K562 (cell line): ENCODE measurements around the gene ALKBH7. TPM values are rescaled to one million over a fixed set of nuclear protein-coding genes. Genes with fewer than 3 reads are reported as not detected.
A peak's percentile ranks its signal among the peaks of the same experiment; 100 is the strongest.

Experiments used
- ADNP ChIP-seq: fragments of 200-800 bp; sonication (Bioruptor generic); IDR thresholded peaks from 2 replicates; pipeline ENCODE4 v1.6.1; 2016; ENCODE audit warnings: missing genetic modification characterization, missing compliant biosample characterization
- ARID1B ChIP-seq: fragments of 450-650 bp; IDR thresholded peaks from 2 replicates; pipeline ENCODE4 v1.6.1; 2016; ENCODE audit warnings: antibody characterized with exemption, mild to moderate bottlenecking, inconsistent platforms
- BRF1 ChIP-seq: IDR thresholded peaks from 3 replicates; pipeline ENCODE4 v1.6.1; 2011; ENCODE audit warnings: borderline replicate concordance, mild to moderate bottlenecking; ENCODE audit not compliant: insufficient read length; ENCODE audit errors: extremely low read depth
- CSDE1 ChIP-seq, 2 experiments: fragments of 450-650 bp; IDR thresholded peaks; 2 replicates each; pipeline ENCODE4 v1.6.1; 2016; ENCODE audit warnings: mild to moderate bottlenecking in 1 of 2
- E4F1 ChIP-seq: fragments of 250-450 bp; sonication (Bioruptor Pico); IDR thresholded peaks from 2 replicates; pipeline ENCODE4 v1.5.0; 2021; ENCODE audit warnings: mild to moderate bottlenecking, borderline replicate concordance
- ETS2 ChIP-seq: IDR thresholded peaks from 2 replicates; pipeline ENCODE4 v1.6.1; 2016; ENCODE audit warnings: borderline replicate concordance, missing genetic modification characterization, mild to moderate bottlenecking, moderate library complexity, missing compliant biosample characterization; ENCODE audit not compliant: poor library complexity, severe bottlenecking
- FOXJ3 ChIP-seq: sonication (generic); formaldehyde crosslinking; IDR thresholded peaks from 2 replicates; pipeline ENCODE4 v1.4.0; 2020; ENCODE audit warnings: mild to moderate bottlenecking, missing genetic modification reagents
- GABPA ChIP-seq: fragments of 200-800 bp; sonication (Bioruptor generic); conservative IDR thresholded peaks from 2 replicates; pipeline ENCODE4 v1.6.1; 2016; ENCODE audit warnings: low read depth, missing genetic modification characterization, missing compliant biosample characterization
- LARP7 ChIP-seq: fragments of 450-650 bp; IDR thresholded peaks from 2 replicates; pipeline ENCODE4 v1.6.1; 2016
- MTF1 ChIP-seq: fragments of 250-450 bp; sonication (Bioruptor Pico); IDR thresholded peaks from 2 replicates; pipeline ENCODE4 v1.9.0; 2021; ENCODE audit warnings: moderate library complexity, mild to moderate bottlenecking, inconsistent platforms, borderline replicate concordance
- NR2F6 ChIP-seq: fragments of 450-650 bp; formaldehyde crosslinking; IDR thresholded peaks from 2 replicates; pipeline ENCODE4 v1.4.0; 2020; ENCODE audit warnings: mild to moderate bottlenecking
- PHB2 ChIP-seq: fragments of 450-650 bp; IDR thresholded peaks from 2 replicates; pipeline ENCODE4 v1.6.1; 2017; ENCODE audit warnings: low read depth
- POLR2G ChIP-seq: fragments of 200-400 bp; formaldehyde crosslinking; IDR thresholded peaks from 2 replicates; pipeline ENCODE4 v1.6.1; 2017; ENCODE audit warnings: low read depth, mild to moderate bottlenecking, antibody characterized with exemption, low read length, moderate library complexity
- RFX7 ChIP-seq: fragments of 250-450 bp; sonication (Bioruptor Pico); IDR thresholded peaks from 2 replicates; pipeline ENCODE4 v1.5.1; 2021; ENCODE audit warnings: mild to moderate bottlenecking
- SIX5 ChIP-seq, 2 experiments: IDR thresholded peaks; 2 replicates each; pipeline ENCODE4 v1.6.1; 2011; ENCODE audit warnings: low read length in 2 of 2, borderline replicate concordance in 1 of 2, low read depth in 1 of 2, mild to moderate bottlenecking in 1 of 2, moderate library complexity in 1 of 2; ENCODE audit not compliant: insufficient read depth in 1 of 2
- SRSF9 ChIP-seq: fragments of 200-400 bp; formaldehyde crosslinking; IDR thresholded peaks from 2 replicates; pipeline ENCODE4 v1.6.1; 2017; ENCODE audit warnings: low read depth, low read length, borderline replicate concordance
- TAF9B ChIP-seq: fragments of 450-650 bp; IDR thresholded peaks from 2 replicates; pipeline ENCODE4 v1.6.1; 2018; ENCODE audit warnings: mild to moderate bottlenecking; ENCODE audit not compliant: partially characterized antibody
- TAL1 ChIP-seq: fragments of 450-650 bp; IDR thresholded peaks from 2 replicates; pipeline ENCODE4 v1.6.1; 2016; ENCODE audit warnings: mild to moderate bottlenecking
- TCF7L2 ChIP-seq: fragments of 150-350 bp; IDR thresholded peaks from 2 replicates; pipeline ENCODE4 v1.6.1; 2016; ENCODE audit warnings: low read depth, mild to moderate bottlenecking, low read length, moderate library complexity
- USF1 ChIP-seq: sonication (generic); formaldehyde crosslinking; IDR thresholded peaks from 2 replicates; pipeline ENCODE4 v1.9.0; 2022; ENCODE audit warnings: mild to moderate bottlenecking, missing genetic modification reagents
- VEZF1 ChIP-seq: fragments of 200-800 bp; sonication (Bioruptor generic); IDR thresholded peaks from 2 replicates; pipeline ENCODE4 v1.6.1; 2017; ENCODE audit warnings: missing genetic modification characterization, missing compliant biosample characterization
- ZBTB7A ChIP-seq: IDR thresholded peaks from 2 replicates; pipeline ENCODE4 v1.6.1; 2011; ENCODE audit warnings: low read depth, mild to moderate bottlenecking, low read length, moderate library complexity, borderline replicate concordance; ENCODE audit not compliant: control insufficient read depth
- ZEB2 ChIP-seq: fragments of 450-650 bp; IDR thresholded peaks from 2 replicates; pipeline ENCODE4 v1.6.1; 2016
- ZNF197 ChIP-seq: fragments of 200-800 bp; sonication (Bioruptor generic); IDR thresholded peaks from 2 replicates; pipeline ENCODE4 v1.6.1; 2016; ENCODE audit warnings: low read depth, missing genetic modification characterization, missing compliant biosample characterization
- ZNF584 ChIP-seq: fragments of 200-800 bp; sonication (Bioruptor generic); IDR thresholded peaks from 2 replicates; pipeline ENCODE4 v1.6.1; 2016; ENCODE audit warnings: low read depth, mild to moderate bottlenecking, missing genetic modification characterization, missing compliant biosample characterization
- polyA plus RNA-seq, 8 experiments: library from polyadenylated mRNA; depleted of rRNA in 4 of 8; stranded (reverse) in 5 of 8; unstranded in 3 of 8; fragments of >200 nt; fragmentation: Nextera tagmentation in 2 of 8; fragmentation: Illumina TruSeq in 1 of 8; extraction: Ambion mirVana in 2 of 8; extraction: Trizol in 1 of 8; gene quantifications; 2 replicates each; pipeline versions ENCODE4 v1.2.1 to v1.2.3, GENCODE V29; 2011 to 2014; ENCODE audit warnings: inconsistent platforms in 1 of 8, missing spikeins in 1 of 8
- total RNA-seq, 7 experiments: library from RNA; depleted of rRNA in 6 of 7; stranded (reverse); fragments of >200 nt in 6 of 7; fragmentation: Illumina TruSeq in 2 of 7; extraction: Trizol in 2 of 7; gene quantifications; 2 replicates each; pipeline versions ENCODE4 v1.2.1 to v1.2.3, GENCODE V29; 2011 to 2021; ENCODE audit warnings: low replicate concordance in 1 of 7

ALKBH7 gene
- total and polyA plus RNA-seq, 9 of the 15 experiments (the other 6 are each of a cell fraction or from before 2014, with no cell fraction given), result 0.69 to 94.8 (median 17.6) TPM

GRCh38 chr19:6424195-6424938 lies 51.8 kb downstream of the ALKBH7 start, which contains the start of gene KHSRP (continued):
- TF ChIP-seq POLR2G, result peak; percentile 94
- TF ChIP-seq ZNF197 (CRISPR knock-in tag), result no peak
- no peak for TF ChIP-seq ZEB2
- no peak for TF ChIP-seq USF1 (CRISPR knock-in tag)
- no peak for TF ChIP-seq GABPA (tag)
- TF ChIP-seq ADNP (tag), result no peak
- no peak for TF ChIP-seq SRSF9
- TF ChIP-seq TCF7L2, result no peak
- no peak for TF ChIP-seq FOXJ3 (CRISPR knock-in tag)
- no peak for TF ChIP-seq NR2F6 (CRISPR knock-in tag)
- TF ChIP-seq TAF9B, result no peak
- TF ChIP-seq PHB2, result no peak
- no peak for TF ChIP-seq ETS2 (tag)
- TF ChIP-seq BRF1, result no peak
- peak; percentile 78 for TF ChIP-seq ZBTB7A
- TF ChIP-seq ZNF584 (CRISPR knock-in tag), result no peak
- no peak for TF ChIP-seq ARID1B
- no peak for TF ChIP-seq LARP7
- no peak for TF ChIP-seq TAL1
- no peak for TF ChIP-seq MTF1
- peak; percentile 98 for TF ChIP-seq VEZF1 (CRISPR knock-in tag)
- no peak for TF ChIP-seq CSDE1 (IDR thresholded peaks at IDR 0.05)
- TF ChIP-seq RFX7, result no peak
- TF ChIP-seq SIX5 (IDR thresholded peaks at IDR 0.05; ENCODE audit: borderline replicate concordance in 1 of 2, insufficient read depth in 1 of 2, low read depth in 1 of 2, low read length in 2 of 2), result no peak
- TF ChIP-seq E4F1, result no peak
